GM21528 (cell line): Measurements from ENCODE around the gene RHOB.
"Not testable (repeated sequence)": the region's sequence is repeated elsewhere in the genome, so short reads cannot be mapped to it uniquely, and the experiment has no call there.

Source experiments
- ATAC-seq: cut with Tn5 transposase; IDR thresholded peaks from one replicate; pipeline ENCODE4 v1.9.1; 2021; ENCODE audit warnings: mild to moderate bottlenecking, moderate library complexity; ENCODE audit not compliant: unreplicated experiment, low FRiP score

Gene RHOB

GRCh38 chr2:20446917-20447436 is at the start of gene RHOB:
Gene RHOB, plus strand, starts transcription at chr2:20447074. Its CDS starts 392 bp downstream, at chr2:20447466.
- ATAC-seq, result peak; percentile 98

GRCh38 chr2:20397811-20398447 is 48.9 kb upstream of the RHOB start:
- ATAC-seq, result no peak

- ATAC-seq, result no peak
Observed at GRCh38 chr2:20398956-20399567, 47.8 kb upstream of the RHOB start.

- no peak for ATAC-seq
Observed at GRCh38 chr2:20400306-20400705, 46.6 kb upstream of the RHOB start.

GRCh38 chr2:20400787-20401488 is 45.9 kb upstream of the RHOB start:
- ATAC-seq, result no peak

- ATAC-seq, result no peak
Observed at GRCh38 chr2:20401489-20401835, 45.4 kb upstream of the RHOB start.

GRCh38 chr2:20403774-20404312 is 43.0 kb upstream of the RHOB start:
- ATAC-seq, result no peak

GRCh38 chr2:20404950-20405349 is 41.9 kb upstream of the RHOB start:
- ATAC-seq, result no peak

- no peak for ATAC-seq
Observed at GRCh38 chr2:20409039-20409438, 37.8 kb upstream of the RHOB start.

- no peak for ATAC-seq
Observed at GRCh38 chr2:20410556-20411277, 36.2 kb upstream of the RHOB start.

- peak; percentile 100 for ATAC-seq
Observed at GRCh38 chr2:20411361-20411894, 35.4 kb upstream of the RHOB start.

- ATAC-seq, result no peak
Observed at GRCh38 chr2:20414806-20415205, 32.1 kb upstream of the RHOB start.

GRCh38 chr2:20415511-20415918 is 31.4 kb upstream of the RHOB start:
- ATAC-seq, result no peak

GRCh38 chr2:20416723-20417122 is 30.2 kb upstream of the RHOB start:
- ATAC-seq, result no peak

GRCh38 chr2:20417230-20417821 is 29.5 kb upstream of the RHOB start:
- ATAC-seq, result not testable (repeated sequence)

GRCh38 chr2:20418519-20418918 is 28.4 kb upstream of the RHOB start:
- no peak for ATAC-seq

- ATAC-seq, result no peak
Observed at GRCh38 chr2:20419007-20419576, 27.8 kb upstream of the RHOB start.

- no peak for ATAC-seq
Observed at GRCh38 chr2:20419752-20420151, 27.1 kb upstream of the RHOB start.

GRCh38 chr2:20421336-20421987 is 25.4 kb upstream of the RHOB start:
- no peak for ATAC-seq
